Mucosa of rectum (tissue), 2 donors: Measurements from ENCODE around the gene NADK2.

Experiments
- H3K27ac ChIP-seq, 2 donors: one replicate each; pipeline ENCODE4 v1.7.0; 2013; ENCODE audit warnings: inconsistent platforms in 2 of 2, low read depth in 2 of 2, low read length in 2 of 2
- H3K27me3 ChIP-seq, 2 donors: one replicate each; pipeline ENCODE4 v1.7.0; 2013; ENCODE audit warnings: low read length in 2 of 2; ENCODE audit not compliant: control insufficient read depth in 2 of 2, insufficient read depth in 2 of 2
- H3K36me3 ChIP-seq, 2 donors: one replicate each; pipeline ENCODE4 v1.7.0; 2013; ENCODE audit warnings: low read length in 2 of 2; ENCODE audit not compliant: control insufficient read depth in 2 of 2, insufficient read depth in 2 of 2
- H3K4me1 ChIP-seq, 2 donors: one replicate each; pipeline ENCODE4 v1.7.0; 2013; ENCODE audit warnings: low read length in 2 of 2, mild to moderate bottlenecking in 1 of 2; ENCODE audit not compliant: control insufficient read depth in 2 of 2, insufficient read depth in 2 of 2
- H3K4me3 ChIP-seq, 2 donors: one replicate each; pipeline ENCODE4 v1.7.0; 2013; ENCODE audit warnings: low read length in 2 of 2
- H3K9ac ChIP-seq, 2 donors: one replicate each; pipeline ENCODE4 v1.7.0; 2013; ENCODE audit warnings: low read length in 2 of 2, low read depth in 1 of 2, mild to moderate bottlenecking in 1 of 2
- H3K9me3 ChIP-seq, 2 donors: one replicate each; pipeline ENCODE4 v1.7.0; 2013; ENCODE audit warnings: low read length in 2 of 2; ENCODE audit not compliant: control insufficient read depth in 2 of 2
- donor health status: healthy.
- donor health status: Normal muscosa, but diverticular disease.

Gene NADK2

GRCh38 chr5:36246036-36246800, 4.5 kb upstream of the NADK2 start:
- H3K4me1 ChIP-seq: peaks cover 4% of the 10 kb centered on the region in 2 donors
- no peak overlapping the region for H3K9ac ChIP-seq
- H3K27ac ChIP-seq: no peak overlapping the region
- no peak overlapping the region for H3K4me3 ChIP-seq
- no peaks in the 10 kb centered on the region for H3K27me3 ChIP-seq
- no peaks in the 10 kb centered on the region for H3K36me3 ChIP-seq
- H3K9me3 ChIP-seq: no peaks in the 10 kb centered on the region

DNA sequence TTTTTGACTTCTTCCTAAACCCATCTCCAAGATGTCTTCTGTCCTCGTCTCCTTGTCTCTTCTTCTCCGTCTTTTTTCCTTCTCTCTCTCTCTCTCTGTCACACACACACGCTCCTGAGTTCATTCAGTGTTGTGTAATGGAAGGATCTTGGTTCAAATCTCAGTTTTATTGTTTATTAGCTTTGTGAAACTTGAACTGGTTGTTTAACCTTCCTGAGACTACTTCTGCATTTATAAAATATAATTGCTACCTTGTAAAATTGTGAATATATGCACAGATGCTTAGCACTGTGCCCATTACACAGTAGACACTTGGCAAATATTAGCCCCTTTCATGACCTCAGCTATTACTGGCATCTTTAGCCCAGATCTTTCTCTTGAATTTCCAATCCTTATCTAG, 2.4 kb upstream of the NADK2 start:
- Histone ChIP-seq H3K27me3 (no peaks in the 10 kb centered on the region), H3K9ac (no peak overlapping the region), H3K27ac (no peak overlapping the region), H3K9me3 (no peaks in the 10 kb centered on the region), H3K4me3 (no peak overlapping the region), H3K4me1 (peaks cover 4 to 14% of the 10 kb centered on the region in 2 donors), H3K36me3 (no peaks in the 10 kb centered on the region)

- H3K4me3 ChIP-seq: no peak overlapping the region
- H3K4me1 ChIP-seq: peaks cover 4 to 14% of the 10 kb centered on the region in 2 donors
- no peak overlapping the region for H3K27ac ChIP-seq
- no peak overlapping the region for H3K9ac ChIP-seq
- H3K27me3 ChIP-seq: no peaks in the 10 kb centered on the region
- no peaks in the 10 kb centered on the region for H3K36me3 ChIP-seq
- no peaks in the 10 kb centered on the region for H3K9me3 ChIP-seq
Measured at GRCh38 chr5:36243653-36244052, 1.9 kb upstream of the NADK2 start.

DNA sequence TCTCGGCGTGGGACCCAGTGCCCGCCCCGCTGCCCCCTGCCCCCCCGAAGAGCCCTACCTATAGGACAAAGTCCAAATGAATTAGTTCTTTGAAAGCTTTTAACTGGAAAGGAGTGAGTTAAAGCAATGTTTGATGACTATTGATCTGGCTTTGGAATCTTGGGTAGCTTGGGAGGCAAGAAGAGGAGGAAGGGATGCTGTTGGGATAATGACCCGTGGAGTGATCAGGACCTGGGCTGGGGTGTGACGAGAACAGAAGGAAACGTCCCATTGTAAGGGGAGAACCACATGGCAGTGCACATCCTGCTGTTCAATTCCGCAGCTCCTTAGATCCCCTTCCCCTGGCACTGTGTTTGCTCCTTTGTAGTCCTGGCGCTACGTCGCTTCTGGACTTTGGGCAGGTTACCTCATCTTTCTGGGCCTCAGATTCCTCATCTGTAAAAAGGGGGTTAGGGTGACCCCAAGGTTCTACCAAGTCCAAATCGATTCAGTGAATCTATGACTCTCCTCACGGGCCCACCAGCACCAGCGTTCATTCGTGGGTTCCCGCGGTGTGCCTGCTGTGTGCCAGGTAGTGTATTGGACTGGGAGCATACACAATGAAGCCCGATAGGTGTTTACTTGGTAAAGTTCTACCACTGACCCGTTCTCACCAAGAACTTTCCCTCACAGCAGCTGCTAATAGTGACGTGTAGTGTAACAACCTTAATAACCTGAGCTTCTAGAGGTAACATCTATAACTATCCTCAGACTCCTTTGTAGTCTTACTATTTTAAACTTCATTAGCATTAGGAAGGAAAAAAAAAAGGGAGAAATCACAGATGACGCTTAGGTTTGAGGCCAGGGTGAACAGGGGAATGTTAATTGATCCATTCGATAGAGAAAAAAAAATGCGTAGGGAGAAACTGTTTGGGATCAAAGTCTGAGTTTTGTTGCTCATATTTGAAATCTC, 1.1 kb upstream of the NADK2 start:
- H3K27ac ChIP-seq: peak overlapping the region; percentile 90 to 91
- H3K9me3 ChIP-seq: no peaks in the 10 kb centered on the region
- peaks cover 4 to 14% of the 10 kb centered on the region in 2 donors for H3K4me1 ChIP-seq
- H3K36me3 ChIP-seq: no peaks in the 10 kb centered on the region
- peak overlapping the region; percentile 87 to 89 for H3K9ac ChIP-seq
- H3K27me3 ChIP-seq: no peaks in the 10 kb centered on the region
- H3K4me3 ChIP-seq: peak overlapping the region; percentile 85 to 88

DNA sequence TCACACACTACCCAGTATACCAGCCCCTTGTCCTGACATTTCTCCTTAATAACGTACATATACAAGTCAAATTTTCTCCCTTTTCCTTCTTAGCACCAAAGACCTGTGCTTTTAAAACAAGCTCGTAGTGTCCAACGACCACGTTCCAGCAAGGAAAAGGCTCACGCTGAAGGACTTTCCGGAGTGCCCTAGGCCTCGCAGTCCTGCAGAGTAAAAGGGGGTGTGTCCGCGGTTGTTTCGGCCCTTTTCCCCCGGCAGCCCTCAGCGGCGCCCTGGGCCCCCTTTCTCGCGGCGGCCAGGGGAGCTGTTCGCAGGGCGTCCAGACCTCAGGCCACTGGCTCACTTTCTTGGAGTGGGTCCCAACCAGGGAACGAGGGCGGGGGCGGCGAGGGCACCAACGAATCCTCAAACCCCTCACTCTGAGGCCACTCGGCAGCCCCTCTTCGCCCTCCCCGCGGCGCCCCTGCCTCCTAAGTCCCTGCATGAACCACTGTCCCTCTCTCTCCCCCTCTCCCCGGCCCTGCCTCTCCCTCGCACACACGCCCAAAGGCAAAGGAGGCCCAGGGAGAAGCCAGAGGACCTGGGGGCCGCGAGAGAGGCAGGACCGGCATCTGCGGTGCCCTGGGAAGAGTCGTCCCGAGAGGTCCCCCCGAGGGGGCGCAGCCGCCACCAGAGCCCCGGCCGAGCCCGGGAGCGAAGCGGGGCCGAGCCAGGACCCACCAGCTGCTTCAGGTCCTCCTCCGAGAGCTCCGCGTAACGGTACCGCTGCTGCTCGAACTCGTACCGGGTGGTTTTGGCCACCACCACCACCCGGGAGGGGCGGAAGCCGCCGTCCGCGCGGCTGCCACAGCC, 720 bp downstream of the NADK2 start:
- peaks cover 4 to 16% of the 10 kb centered on the region in 2 donors for H3K4me1 ChIP-seq
- H3K27ac ChIP-seq: peak overlapping the region; percentile 90 to 91

DNA sequence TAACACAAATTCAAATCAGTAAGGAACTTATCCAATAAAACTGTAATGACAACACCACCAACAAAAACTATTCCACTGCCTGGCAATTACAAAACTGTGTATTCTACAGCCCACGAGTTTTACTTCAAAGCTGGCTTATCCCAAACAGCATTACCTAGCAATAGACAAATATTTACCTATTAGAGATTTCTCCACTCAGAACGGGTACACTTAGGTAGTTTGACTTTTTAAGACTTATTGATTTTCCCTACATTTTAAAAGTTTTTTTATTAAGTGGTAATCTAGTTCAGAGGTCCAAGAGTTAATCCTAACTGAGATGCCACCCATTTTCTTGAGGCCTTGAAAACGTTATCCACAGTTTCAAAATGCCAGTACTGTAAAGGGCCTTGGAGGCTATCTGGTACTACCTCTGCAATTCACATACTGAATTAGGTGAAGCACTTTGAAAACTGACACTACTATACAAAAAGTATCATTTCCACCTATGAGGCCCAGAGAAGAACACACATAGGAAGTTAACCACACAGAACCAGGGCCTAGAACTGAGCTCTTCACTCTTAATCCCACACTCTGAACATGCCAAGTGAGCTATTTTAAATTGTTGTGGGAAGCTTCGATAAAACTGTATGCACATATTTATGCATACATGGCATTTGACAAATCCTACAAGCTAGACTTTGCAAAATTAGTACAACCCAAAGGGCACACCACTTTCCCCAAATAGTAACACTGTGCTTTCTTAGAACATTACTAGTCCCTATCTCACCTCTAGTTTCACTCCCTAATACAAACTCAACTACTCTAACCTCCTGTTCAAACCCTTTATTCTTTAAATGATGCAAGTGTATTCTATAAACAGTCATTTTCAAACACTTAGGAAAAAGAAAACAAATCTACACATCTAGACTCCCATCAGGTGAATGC, 2.1 kb downstream of the NADK2 start:
- Histone ChIP-seq H3K9me3 (no peaks in the 10 kb centered on the region), H3K27me3 (no peaks in the 10 kb centered on the region), H3K4me3 (peak overlapping the region in 1 of 2 donors; percentile 85), H3K27ac (no peak overlapping the region), H3K4me1 (peaks cover 4 to 16% of the 10 kb centered on the region in 2 donors), H3K36me3 (no peaks in the 10 kb centered on the region), H3K9ac (no peak overlapping the region)

More for the DNA sequence above, 720 bp downstream of the NADK2 start:
- Histone ChIP-seq H3K4me3 (peak overlapping the region; percentile 85 to 88), H3K9ac (peak overlapping the region; percentile 87 to 89), H3K27me3 (no peaks in the 10 kb centered on the region), H3K9me3 (no peaks in the 10 kb centered on the region), H3K36me3 (no peaks in the 10 kb centered on the region)

GRCh38 chr5:36238502-36239295, 3.0 kb downstream of the NADK2 start:
- Histone ChIP-seq H3K4me3 (no peak overlapping the region), H3K27me3 (no peaks in the 10 kb centered on the region), H3K4me1 (peaks cover 4 to 16% of the 10 kb centered on the region in 2 donors), H3K27ac (no peak overlapping the region), H3K9me3 (no peaks in the 10 kb centered on the region), H3K36me3 (no peaks in the 10 kb centered on the region), H3K9ac (no peak overlapping the region)

DNA sequence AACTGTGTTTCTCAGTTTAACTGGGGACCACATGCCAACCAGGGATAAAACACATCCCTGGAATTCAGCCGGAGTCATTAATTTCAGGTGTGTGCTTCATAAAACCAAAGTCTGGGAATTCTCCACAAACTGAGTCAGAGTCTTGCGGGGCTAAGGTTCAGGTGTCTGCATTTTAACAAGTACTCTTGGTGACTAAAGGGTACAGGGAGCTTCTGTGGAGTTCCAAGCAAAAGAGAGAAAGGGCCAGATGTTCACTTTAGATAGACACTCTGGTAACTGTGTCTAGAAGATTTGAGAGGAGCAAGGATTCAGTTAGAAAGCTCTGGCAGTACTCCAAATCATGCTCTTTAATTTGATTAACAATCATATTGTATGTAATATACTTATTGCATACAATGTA, 4.0 kb downstream of the NADK2 start:
- no peaks in the 10 kb centered on the region for H3K27me3 ChIP-seq
- H3K9me3 ChIP-seq: no peaks in the 10 kb centered on the region
- no peak overlapping the region for H3K9ac ChIP-seq
- H3K27ac ChIP-seq: no peak overlapping the region
- H3K36me3 ChIP-seq: no peaks in the 10 kb centered on the region
- H3K4me3 ChIP-seq: no peak overlapping the region
- H3K4me1 ChIP-seq: peaks cover 2 to 16% of the 10 kb centered on the region in 2 donors
